Measurements from ENCODE around the gene ZNF714. TPM values are rescaled to one million over a fixed set of nuclear protein-coding genes. Genes with fewer than 3 reads are reported as not detected.

Gene ZNF714
- total RNA-seq (2022), result 13.2 and 14.6 TPM in 2 replicates
- percentile 78 among the genes with signal in this experiment for Bru-seq, nascent RNA
- BruChase-seq, experiment 1, labeled RNA remaining after a 2-hour chase, result percentile 84 among the genes with signal in this experiment
- BruChase-seq, experiment 2, labeled RNA remaining after a 6-hour chase, result percentile 78 among the genes with signal in this experiment
- long read RNA-seq, full-length matches to known transcripts, result 1 of 11 reads
- long read RNA-seq, partial matches to known transcripts, result 0 of 11 reads
- long read RNA-seq, other reads (novel, unspliced or antisense), result 10 of 11 reads

DNA sequence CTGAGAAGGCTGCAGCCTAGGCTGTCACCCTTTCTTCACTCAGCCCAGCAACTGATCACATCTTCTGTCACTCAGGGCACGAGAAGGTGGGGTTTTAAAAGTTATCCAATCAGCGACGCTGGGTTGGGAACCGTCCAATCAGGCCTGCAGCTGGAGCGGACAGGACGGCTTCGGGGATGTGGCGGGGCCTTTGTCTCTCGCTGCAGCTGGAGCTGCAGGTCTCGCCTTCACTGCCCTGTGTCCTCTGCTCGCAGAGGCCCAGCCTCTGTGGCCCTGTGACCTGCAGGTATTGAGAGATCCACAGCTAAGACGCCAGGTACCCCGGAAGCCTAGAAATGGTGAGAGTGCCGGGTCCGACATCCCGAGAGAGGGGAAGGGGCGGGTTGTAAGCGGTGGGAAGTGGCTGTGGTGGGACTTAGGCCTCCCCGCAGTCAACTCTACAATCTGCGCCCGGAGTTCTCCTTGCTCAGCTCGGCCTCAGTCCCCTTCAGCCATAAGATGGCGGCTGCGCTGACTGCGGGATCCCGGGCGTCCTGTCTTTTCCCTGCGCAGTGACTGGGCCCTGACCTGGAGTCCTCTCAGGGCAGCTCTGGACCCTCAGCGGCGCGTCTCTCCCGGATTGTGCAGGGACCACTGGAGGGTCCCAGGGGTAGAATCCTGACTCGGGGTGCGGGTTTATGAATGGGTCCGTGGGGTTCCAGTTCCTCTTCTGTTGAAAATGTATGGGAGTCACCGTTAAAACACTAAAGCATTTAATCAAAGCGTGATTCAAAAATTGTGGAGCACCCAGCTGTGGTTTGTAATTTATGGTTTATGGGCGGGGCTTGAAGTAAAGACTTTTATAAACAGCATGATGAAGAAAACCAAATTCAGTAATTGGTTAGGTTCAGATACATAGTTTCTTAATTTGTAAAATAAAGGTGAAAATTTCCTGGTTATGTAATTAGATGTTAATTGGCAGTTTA lies at the start of gene ZNF714:
ZNF714 (plus strand) TSS at position 193 of the 965 bp plus-strand sequence. CDS start 16,066 bp downstream, outside the sequence.
- peaks cover 22% of the 10 kb centered on the region for H3K36me3 Mint-ChIP-seq (ENCODE audit: insufficient read depth, unreplicated experiment)
- TF ChIP-seq CTCF (IDR thresholded peaks at IDR 0.05; ENCODE audit: insufficient read depth in 1 of 2, low read depth in 1 of 2, low read length in 1 of 2, severe bottlenecking in 1 of 2, unreplicated experiment in 1 of 2), result no peak
- peak; percentile 85 to 89 for DNase-seq
- Histone ChIP-seq H3K9me3 (no peaks in the 10 kb centered on the region), H3K36me3 (ENCODE audit: control insufficient read depth, insufficient read depth, low read length) (no peaks in the 10 kb centered on the region), H3K4me1 (no peaks in the 10 kb centered on the region), H3K27me3 (replicated peaks; ENCODE audit: control insufficient read depth, insufficient read depth, low read length) (no peaks in the 10 kb centered on the region), H3K4me3 (ENCODE audit: low read depth, low read length) (peak within 1 kb of the TSS; percentile 47)
- CTCF ChIA-PET, result no interaction called here
- H3K4me1 Mint-ChIP-seq (ENCODE audit: low read depth, unreplicated experiment), result no peaks in the 10 kb centered on the region
- peak within 1 kb of the TSS; percentile 94 for H3K4me3 Mint-ChIP-seq (ENCODE audit: unreplicated experiment)
- no TSS peak for BruUV-seq (replicated peaks)
- intact Hi-C loops (cut with micrococcal nuclease; ENCODE audit: unreplicated experiment), result no loop called here
- peak within 1 kb of the TSS; percentile 97 for H3K27ac Mint-ChIP-seq (ENCODE audit: unreplicated experiment)
- POLR2A ChIA-PET, result interaction anchor here (0.8 to 1.6 kb wide), 3 partner anchors 59 to 247 kb away, joined by 3 to 4 read pairs (median 3); partner anchors contain the start of genes ZNF431 and ZNF708
- H3K9me3 Mint-ChIP-seq (ENCODE audit: unreplicated experiment), result no peaks in the 10 kb centered on the region
- H3K27me3 Mint-ChIP-seq (ENCODE audit: insufficient read depth, unreplicated experiment), result no peaks in the 10 kb centered on the region

- Mint-ChIP-seq H3K9me3 (ENCODE audit: unreplicated experiment) (peaks cover 21% of the 10 kb centered on the region), H3K36me3 (ENCODE audit: insufficient read depth, unreplicated experiment) (peaks cover 30% of the 10 kb centered on the region), H3K4me3 (ENCODE audit: unreplicated experiment) (no peak overlapping the region), H3K4me1 (ENCODE audit: low read depth, unreplicated experiment) (no peaks in the 10 kb centered on the region), H3K27ac (ENCODE audit: unreplicated experiment) (no peak overlapping the region), H3K27me3 (ENCODE audit: insufficient read depth, unreplicated experiment) (no peaks in the 10 kb centered on the region)
- ChIA-PET POLR2A (no interaction called here), CTCF (no interaction called here)
- no TSS peak for BruUV-seq (replicated peaks)
- intact Hi-C loops (cut with micrococcal nuclease; ENCODE audit: unreplicated experiment), result no loop called here
- TF ChIP-seq CTCF (IDR thresholded peaks at IDR 0.05; ENCODE audit: insufficient read depth in 1 of 2, low read depth in 1 of 2, low read length in 1 of 2, severe bottlenecking in 1 of 2, unreplicated experiment in 1 of 2), result no peak
- H3K36me3 ChIP-seq (ENCODE audit: control insufficient read depth, insufficient read depth, low read length), result peaks cover 1% of the 10 kb centered on the region
- DNase-seq, result no peak
- H3K4me1 ChIP-seq, result no peaks in the 10 kb centered on the region
- no peaks in the 10 kb centered on the region for H3K9me3 ChIP-seq
- H3K4me3 ChIP-seq (ENCODE audit: low read depth, low read length), result no peak overlapping the region
- H3K27me3 ChIP-seq (replicated peaks; ENCODE audit: control insufficient read depth, insufficient read depth, low read length), result no peaks in the 10 kb centered on the region
These were observed 37.0 kb upstream of the ZNF714 start for GRCh38 chr19:21045028-21045427.

GRCh38 chr19:21046489-21046888 lies 35.5 kb upstream of the ZNF714 start:
- Mint-ChIP-seq H3K36me3 (ENCODE audit: insufficient read depth, unreplicated experiment) (peaks cover 28% of the 10 kb centered on the region), H3K4me1 (ENCODE audit: low read depth, unreplicated experiment) (no peaks in the 10 kb centered on the region), H3K4me3 (ENCODE audit: unreplicated experiment) (no peak overlapping the region), H3K27me3 (ENCODE audit: insufficient read depth, unreplicated experiment) (no peaks in the 10 kb centered on the region), H3K27ac (ENCODE audit: unreplicated experiment) (no peak overlapping the region), H3K9me3 (ENCODE audit: unreplicated experiment) (peaks cover 21% of the 10 kb centered on the region)
- Histone ChIP-seq H3K4me3 (ENCODE audit: low read depth, low read length) (no peak overlapping the region), H3K36me3 (ENCODE audit: control insufficient read depth, insufficient read depth, low read length) (peaks cover under 1% of the 10 kb centered on the region), H3K27me3 (replicated peaks; ENCODE audit: control insufficient read depth, insufficient read depth, low read length) (no peaks in the 10 kb centered on the region), H3K9me3 (0 out of 2 replicates have a peak, but pooled peaks cover 5% of the 10 kb centered on the region), H3K4me1 (no peaks in the 10 kb centered on the region)
- CTCF ChIA-PET, result interaction anchor here (0.6 kb wide), 1 partner anchor 20 kb away, joined by 3 read pairs; no protein-coding TSS in a partner anchor
- BruUV-seq (replicated peaks), result no TSS peak
- intact Hi-C loops (cut with micrococcal nuclease; ENCODE audit: unreplicated experiment), result no loop called here
- no peak for DNase-seq
- POLR2A ChIA-PET, result no interaction called here
- no peak for TF ChIP-seq CTCF (IDR thresholded peaks at IDR 0.05; ENCODE audit: insufficient read depth in 1 of 2, low read depth in 1 of 2, low read length in 1 of 2, severe bottlenecking in 1 of 2, unreplicated experiment in 1 of 2)
